ENCODE results near the gene SLC2A1. TPM values are rescaled to one million over a fixed set of nuclear protein-coding genes. Genes with fewer than 3 reads are reported as not detected.
"Not testable (repeated sequence)": the region's sequence is repeated elsewhere in the genome, so short reads cannot be mapped to it uniquely, and the experiment has no call there.

Gene SLC2A1
- total RNA-seq, 4 donors from 2014 or later: 4.6 to 76.2 (median 28.2) TPM

DNA sequence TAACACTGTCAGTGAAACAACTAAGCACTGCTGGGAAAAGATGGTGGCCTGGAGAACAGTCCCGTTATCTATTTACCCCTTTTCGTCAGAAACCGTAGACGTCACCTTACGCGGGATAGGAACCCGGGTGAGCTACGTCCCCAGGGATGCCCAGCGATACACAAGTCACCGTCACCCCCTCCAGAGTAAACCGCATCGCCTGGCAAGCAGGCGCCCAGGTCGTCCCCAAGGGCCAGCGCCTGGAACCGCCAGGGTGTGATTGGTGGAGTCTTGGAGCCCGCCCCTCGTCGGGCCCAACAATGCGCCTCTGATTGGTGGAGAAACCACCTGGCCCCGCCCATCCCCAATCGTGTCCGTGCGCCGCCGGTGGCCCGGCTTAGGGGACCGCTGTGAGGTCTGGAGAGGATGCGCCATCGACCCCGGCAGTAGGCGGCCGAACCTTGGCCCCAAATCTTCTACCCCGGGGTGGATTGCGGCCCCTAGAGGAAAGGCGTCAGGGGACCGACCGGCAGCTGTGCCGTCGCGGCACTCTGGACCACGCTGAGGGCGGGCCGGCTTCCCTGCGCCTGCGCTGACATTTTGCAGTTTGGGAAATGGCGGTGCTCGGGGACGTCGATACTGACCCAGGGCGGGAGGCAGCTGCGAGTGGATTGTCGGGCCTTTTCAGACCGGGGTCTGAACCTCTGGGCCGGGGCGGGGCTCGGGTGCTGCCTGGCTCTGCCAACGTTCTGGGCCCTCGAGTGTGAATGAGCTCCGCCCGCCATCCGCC lies 34.4 kb downstream of the SLC2A1 start:
- Histone ChIP-seq H3K9me3 (no peaks in the 10 kb centered on the region), H3K36me3 (no peaks in the 10 kb centered on the region), H3K27me3 (no peaks in the 10 kb centered on the region), H3K4me1 (no peaks in the 10 kb centered on the region), H3K4me3 (peak overlapping the region; percentile 85 to 92), H3K27ac (peak overlapping the region; percentile 93 to 97)
- intact Hi-C loops (cut with DNase I; ENCODE audit: low total_unique reads): loop anchor here (10.0 kb wide), 1 partner anchor 141 kb away; no protein-coding TSS in a partner anchor
- TF ChIP-seq, protein P1, sequence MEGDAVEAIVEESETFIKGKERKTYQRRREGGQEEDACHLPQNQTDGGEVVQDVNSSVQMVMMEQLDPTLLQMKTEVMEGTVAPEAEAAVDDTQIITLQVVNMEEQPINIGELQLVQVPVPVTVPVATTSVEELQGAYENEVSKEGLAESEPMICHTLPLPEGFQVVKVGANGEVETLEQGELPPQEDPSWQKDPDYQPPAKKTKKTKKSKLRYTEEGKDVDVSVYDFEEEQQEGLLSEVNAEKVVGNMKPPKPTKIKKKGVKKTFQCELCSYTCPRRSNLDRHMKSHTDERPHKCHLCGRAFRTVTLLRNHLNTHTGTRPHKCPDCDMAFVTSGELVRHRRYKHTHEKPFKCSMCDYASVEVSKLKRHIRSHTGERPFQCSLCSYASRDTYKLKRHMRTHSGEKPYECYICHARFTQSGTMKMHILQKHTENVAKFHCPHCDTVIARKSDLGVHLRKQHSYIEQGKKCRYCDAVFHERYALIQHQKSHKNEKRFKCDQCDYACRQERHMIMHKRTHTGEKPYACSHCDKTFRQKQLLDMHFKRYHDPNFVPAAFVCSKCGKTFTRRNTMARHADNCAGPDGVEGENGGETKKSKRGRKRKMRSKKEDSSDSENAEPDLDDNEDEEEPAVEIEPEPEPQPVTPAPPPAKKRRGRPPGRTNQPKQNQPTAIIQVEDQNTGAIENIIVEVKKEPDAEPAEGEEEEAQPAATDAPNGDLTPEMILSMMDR (IDR thresholded peaks at IDR 0.05): peak; percentile 17 to 38 (median 30)
- peak; percentile 80 to 86 for TF ChIP-seq POLR2A (IDR thresholded peaks at IDR 0.05)
- DNase-seq: peak; percentile 93

DNA sequence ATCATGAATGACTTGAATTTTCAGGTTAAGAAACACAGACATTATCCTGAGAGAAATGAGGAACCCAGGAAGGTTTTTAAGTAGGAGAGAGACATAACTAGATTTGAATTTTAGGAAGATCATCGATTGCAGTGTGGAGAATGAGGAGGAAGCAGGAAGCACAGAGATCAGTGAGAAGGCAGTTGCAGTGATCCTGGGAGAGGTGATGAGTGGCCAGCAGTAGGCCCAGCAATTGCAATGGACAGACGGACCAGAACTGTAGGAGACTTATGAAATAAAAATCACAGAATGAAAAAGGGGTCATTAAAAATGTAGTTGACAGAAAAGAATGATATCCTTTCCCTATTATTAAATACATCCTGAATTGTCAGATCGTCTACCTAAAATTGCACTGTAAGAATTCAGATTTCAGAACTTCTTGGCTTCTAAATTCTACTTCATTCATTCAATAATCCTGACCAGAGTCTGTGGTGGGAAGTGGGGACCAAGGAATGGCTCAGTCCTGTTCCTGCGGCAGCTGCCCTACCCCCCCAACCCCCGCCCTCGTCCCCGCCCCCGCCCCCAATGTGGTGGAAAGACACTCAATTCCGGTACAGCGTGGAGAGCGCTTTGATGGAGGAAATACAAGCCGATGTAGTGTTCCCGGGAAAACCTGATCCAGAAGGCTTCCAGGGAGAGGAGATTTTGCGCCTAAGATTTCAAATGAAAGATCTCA lies 35.1 kb downstream of the SLC2A1 start:
- Histone ChIP-seq H3K4me3 (peak overlapping the region; percentile 85 to 92), H3K27me3 (no peaks in the 10 kb centered on the region), H3K36me3 (no peaks in the 10 kb centered on the region), H3K27ac (peak overlapping the region; percentile 93 to 97), H3K9me3 (no peaks in the 10 kb centered on the region), H3K4me1 (no peaks in the 10 kb centered on the region)
- intact Hi-C loops (cut with DNase I; ENCODE audit: low total_unique reads): loop anchor here (10.0 kb wide), 1 partner anchor 141 kb away; no protein-coding TSS in a partner anchor
- no peak for TF ChIP-seq POLR2A (IDR thresholded peaks at IDR 0.05)
- TF ChIP-seq, protein P1 (IDR thresholded peaks at IDR 0.05): no peak
- no peak for DNase-seq

- H3K27ac ChIP-seq: peak overlapping the region in 1 of 2 donors; percentile 97
- TF ChIP-seq POLR2A (IDR thresholded peaks at IDR 0.05): no peak
- TF ChIP-seq, protein P1 (IDR thresholded peaks at IDR 0.05): peak in 3 of 4 experiments; percentile 53 to 68 (median 60)
- no peaks in the 10 kb centered on the region for H3K27me3 ChIP-seq
- H3K36me3 ChIP-seq: no peaks in the 10 kb centered on the region
- no peak for DNase-seq
- H3K4me3 ChIP-seq: no peak overlapping the region
- no peaks in the 10 kb centered on the region for H3K4me1 ChIP-seq
- no peaks in the 10 kb centered on the region for H3K9me3 ChIP-seq
- intact Hi-C loops (cut with DNase I; ENCODE audit: low total_unique reads): loop anchor here (10.0 kb wide), 1 partner anchor 142 kb away; no protein-coding TSS in a partner anchor
Measured at GRCh38 chr1:42922687-42923366, 35.8 kb downstream of the SLC2A1 start.

GRCh38 chr1:42921769-42922168 lies 36.9 kb downstream of the SLC2A1 start:
- intact Hi-C loops (cut with DNase I; ENCODE audit: low total_unique reads): loop anchor here (10.0 kb wide), 1 partner anchor 143 kb away; no protein-coding TSS in a partner anchor
- Histone ChIP-seq H3K9me3 (no peaks in the 10 kb centered on the region), H3K4me3 (no peak overlapping the region), H3K27me3 (no peaks in the 10 kb centered on the region), H3K4me1 (no peaks in the 10 kb centered on the region), H3K36me3 (no peaks in the 10 kb centered on the region), H3K27ac (no peak overlapping the region)
- no peak for DNase-seq
- TF ChIP-seq, protein P1 (IDR thresholded peaks at IDR 0.05): no peak
- TF ChIP-seq POLR2A (IDR thresholded peaks at IDR 0.05): no peak

GRCh38 chr1:42919651-42920050 lies 39.0 kb downstream of the SLC2A1 start:
- not testable (repeated sequence) for H3K27ac ChIP-seq, H3K27me3 ChIP-seq, DNase-seq, H3K4me1 ChIP-seq, H3K4me3 ChIP-seq, H3K36me3 ChIP-seq, H3K9me3 ChIP-seq
- intact Hi-C loops (cut with DNase I; ENCODE audit: low total_unique reads): loop anchor here (10.0 kb wide), 1 partner anchor 145 kb away; no protein-coding TSS in a partner anchor

All from uterus (tissue), 4 donors.